HepG2 (cell line): ENCODE measurements around the gene CAMTA1.

Source experiments
- MAFG ChIP-seq: sonication (generic); formaldehyde crosslinking; IDR thresholded peaks from 2 replicates; pipeline ENCODE4 v1.5.1; 2020; ENCODE audit warnings: mild to moderate bottlenecking, missing genetic modification reagents
- NR2F2 ChIP-seq: IDR thresholded peaks from 2 replicates; pipeline ENCODE4 v1.6.1; 2012; ENCODE audit warnings: low read depth, inconsistent platforms, borderline replicate concordance
- ZNF766 ChIP-seq: sonication (generic); formaldehyde crosslinking; IDR thresholded peaks from 2 replicates; pipeline ENCODE4 v1.5.0; 2020; ENCODE audit warnings: missing genetic modification reagents, borderline replicate concordance

- no peak for TF ChIP-seq NR2F2
- no peak for TF ChIP-seq ZNF766 (CRISPR knock-in tag)
- no peak for TF ChIP-seq MAFG (CRISPR knock-in tag)
These were observed 581.2 kb downstream of the CAMTA1 start for GRCh38 chr1:7366286-7366954.
